Fibroblast of lung (primary cell): ENCODE data around the gene BAG5. TPM values are rescaled to one million over a fixed set of nuclear protein-coding genes. Genes with fewer than 3 reads are reported as not detected.

Experiments used
- polyA plus RNA-seq, 2 donors: library from polyadenylated mRNA; depleted of rRNA in 1 of 2; stranded (reverse) in 1 of 2; unstranded in 1 of 2; fragments of >200 nt; gene quantifications; 2 replicates each; pipeline ENCODE4 v1.2.1, GENCODE V29; 2011 to 2012; ENCODE audit warnings: missing spikeins in 1 of 2
- total RNA-seq: library from RNA; depleted of rRNA; stranded (reverse); fragments of >200 nt; gene quantifications from 2 replicates; pipeline ENCODE4 v1.2.1, GENCODE V29; 2014

Gene BAG5
- total and polyA plus RNA-seq, 2 donors (not counting 1 experiment from before 2014, with no cell fraction given), result 14.9 to 25.8 TPM

Other genes starting within 250 kb of the BAG5 start
- gene EIF5, start 228.4 kb downstream of the BAG5 start, total RNA-seq, result 158 and 185 TPM in 2 replicates
- 333 and 400 TPM in 2 replicates for gene EIF5, start 228.4 kb downstream of the BAG5 start, polyA plus RNA-seq
- 93.7 and 119 TPM in 2 replicates for gene MARK3, start 177.2 kb downstream of the BAG5 start, total RNA-seq
- 76.0 and 76.7 TPM in 2 replicates for gene MARK3, start 177.2 kb downstream of the BAG5 start, polyA plus RNA-seq
- gene CKB, start 39.8 kb downstream of the BAG5 start, total RNA-seq, result 69.9 and 136 TPM in 2 replicates
- 57.2 and 65.2 TPM in 2 replicates for gene CKB, start 39.8 kb downstream of the BAG5 start, polyA plus RNA-seq
- 10.6 and 11.0 TPM in 2 replicates for gene TRMT61A, start 33.5 kb downstream of the BAG5 start, total RNA-seq
- 4.2 and 5.0 TPM in 2 replicates for gene TRMT61A, start 33.5 kb downstream of the BAG5 start, polyA plus RNA-seq
- gene COA8, start 303 bp upstream of the BAG5 start, total RNA-seq, result 26.4 and 32.1 TPM in 2 replicates
- 19.4 and 25.5 TPM in 2 replicates for gene COA8, start 303 bp upstream of the BAG5 start, polyA plus RNA-seq
- 138 and 219 TPM in 2 replicates for gene KLC1, start 66.6 kb upstream of the BAG5 start, total RNA-seq
- 180 and 185 TPM in 2 replicates for gene KLC1, start 66.6 kb upstream of the BAG5 start, polyA plus RNA-seq
- gene XRCC3, start 152.8 kb upstream of the BAG5 start, total RNA-seq, result 2.8 and 9.2 TPM in 2 replicates
- gene XRCC3, start 152.8 kb upstream of the BAG5 start, polyA plus RNA-seq, result 4.9 and 10.7 TPM in 2 replicates
- 67.0 and 84.9 TPM in 2 replicates for gene ZFYVE21, start 153.2 kb upstream of the BAG5 start, total RNA-seq
- gene ZFYVE21, start 153.2 kb upstream of the BAG5 start, polyA plus RNA-seq, result 94.5 and 125 TPM in 2 replicates